SU-DHL-6 (cell line): ENCODE measurements around the gene MAP4K3.

Experiments used
- H2AFZ ChIP-seq: fragments of 200-600 bp; sonication (generic); 2 replicates; pipeline ENCODE4 v1.6.1; 2014; ENCODE audit warnings: low read depth, mild to moderate bottlenecking, moderate library complexity, mixed read lengths, antibody characterized with exemption, low read length; ENCODE audit not compliant: severe bottlenecking
- H3F3A ChIP-seq: fragments of 200-600 bp; shearing (Covaris generic); 2 replicates; pipeline ENCODE4 v1.6.0; 2016; ENCODE audit warnings: antibody characterized with exemption, mild to moderate bottlenecking; ENCODE audit not compliant: insufficient read depth
- H3K27ac ChIP-seq: fragments of 200-600 bp; sonication (generic); 2 replicates; pipeline ENCODE4 v1.5.1; 2016; ENCODE audit warnings: low read depth, mild to moderate bottlenecking, low read length, moderate library complexity, mixed read lengths
- H3K27me3 ChIP-seq: fragments of 200-600 bp; sonication (generic), shearing (Covaris generic); 2 replicates; pipeline ENCODE4 v1.6.0; 2014; ENCODE audit warnings: mild to moderate bottlenecking, low read length
- H3K36me3 ChIP-seq: fragments of 200-600 bp; sonication (generic); 2 replicates; pipeline ENCODE4 v1.6.1; 2014; ENCODE audit warnings: mild to moderate bottlenecking, low read length, mixed read lengths
- H3K4me2 ChIP-seq: fragments of 300-600, 200-600 bp; shearing (Covaris generic), sonication (generic); 2 replicates; pipeline ENCODE4 v1.6.0; 2014; ENCODE audit warnings: low read length, low read depth, mild to moderate bottlenecking; ENCODE audit not compliant: poor library complexity, severe bottlenecking
- H3K4me3 ChIP-seq: fragments of 200-600 bp; sonication (generic); 2 replicates; pipeline ENCODE4 v1.5.1; 2014; ENCODE audit warnings: antibody characterized with exemption, low read length, mild to moderate bottlenecking, mixed read lengths; ENCODE audit not compliant: insufficient read depth, poor library complexity, severe bottlenecking
- H3K79me2 ChIP-seq: fragments of 200-600 bp; sonication (generic); 2 replicates; pipeline ENCODE4 v1.6.1; 2014; ENCODE audit warnings: mild to moderate bottlenecking, low read length, moderate library complexity; ENCODE audit not compliant: insufficient read depth
- H3K9ac ChIP-seq: fragments of 200-600 bp; sonication (generic); 2 replicates; pipeline ENCODE4 v1.7.0; 2014; ENCODE audit warnings: mild to moderate bottlenecking, low read length
- H3K9me2 ChIP-seq: fragments of 200-600 bp; sonication (generic); replicated peaks from 2 replicates; pipeline ENCODE4 v1.6.1; 2014; ENCODE audit warnings: low read length; ENCODE audit not compliant: insufficient read depth
- H3K9me3 ChIP-seq: fragments of 200-600 bp; sonication (generic); 2 replicates; pipeline ENCODE4 v1.6.1; 2014; ENCODE audit warnings: low read length, mixed read lengths; ENCODE audit not compliant: insufficient read depth
- H4K20me1 ChIP-seq: fragments of 200-600 bp; sonication (generic); 2 replicates; pipeline ENCODE4 v1.6.1; 2014; ENCODE audit warnings: low read depth, mild to moderate bottlenecking, antibody characterized with exemption, low read length, moderate library complexity, mixed read lengths
- CTCF ChIP-seq: fragments of 200-600 bp; sonication (generic); IDR thresholded peaks from one replicate; pipeline ENCODE4 v1.5.1; 2017; ENCODE audit warnings: antibody characterized with exemption, mild to moderate bottlenecking, low read length, moderate library complexity; ENCODE audit not compliant: insufficient read depth, poor library complexity, severe bottlenecking
- EZH2phosphoT487 ChIP-seq: fragments of 200-600 bp; sonication (generic), shearing (Covaris generic); conservative IDR thresholded peaks from 2 replicates; pipeline ENCODE4 v1.6.1; 2018; ENCODE audit warnings: mild to moderate bottlenecking, antibody characterized with exemption, low read length, moderate library complexity, mixed read lengths

MAP4K3 gene

GRCh38 chr2:39466311-39466710, 29.2 kb upstream of the MAP4K3 start:
- H3K4me2 ChIP-seq, result no peak overlapping the region
- H3K36me3 ChIP-seq, result no peaks in the 10 kb centered on the region
- no peak overlapping the region for H2AFZ ChIP-seq
- H4K20me1 ChIP-seq, result no peaks in the 10 kb centered on the region
- H3K4me3 ChIP-seq, result no peak overlapping the region
- no peak overlapping the region for H3K27ac ChIP-seq
- TF ChIP-seq EZH2phosphoT487 (no peak), CTCF (no peak)
- H3K79me2 ChIP-seq, result no peaks in the 10 kb centered on the region
- no peaks in the 10 kb centered on the region for H3K27me3 ChIP-seq
- no peaks in the 10 kb centered on the region for H3K9me3 ChIP-seq
- H3K9me2 ChIP-seq, result no peaks in the 10 kb centered on the region
- no peaks in the 10 kb centered on the region for H3F3A ChIP-seq
- no peak overlapping the region for H3K9ac ChIP-seq

- Histone ChIP-seq H4K20me1 (no peaks in the 10 kb centered on the region), H3F3A (no peaks in the 10 kb centered on the region), H3K27me3 (no peaks in the 10 kb centered on the region), H3K9ac (no peak overlapping the region), H3K79me2 (no peaks in the 10 kb centered on the region), H3K27ac (no peak overlapping the region), H3K4me3 (no peak overlapping the region), H3K9me2 (no peaks in the 10 kb centered on the region), H3K36me3 (no peaks in the 10 kb centered on the region), H2AFZ (no peak overlapping the region), H3K9me3 (no peaks in the 10 kb centered on the region), H3K4me2 (no peak overlapping the region)
- TF ChIP-seq EZH2phosphoT487 (no peak), CTCF (no peak)
Observed at GRCh38 chr2:39464864-39465263, 27.8 kb upstream of the MAP4K3 start.

GRCh38 chr2:39455826-39456225, 18.7 kb upstream of the MAP4K3 start:
- H4K20me1 ChIP-seq, result no peaks in the 10 kb centered on the region
- no peak overlapping the region for H2AFZ ChIP-seq
- no peaks in the 10 kb centered on the region for H3K36me3 ChIP-seq
- no peak for TF ChIP-seq EZH2phosphoT487
- no peak for TF ChIP-seq CTCF
- no peaks in the 10 kb centered on the region for H3F3A ChIP-seq
- H3K79me2 ChIP-seq, result no peaks in the 10 kb centered on the region
- H3K4me2 ChIP-seq, result no peak overlapping the region
- H3K4me3 ChIP-seq, result no peak overlapping the region
- no peaks in the 10 kb centered on the region for H3K27me3 ChIP-seq
- H3K27ac ChIP-seq, result no peak overlapping the region
- H3K9me3 ChIP-seq, result no peaks in the 10 kb centered on the region
- no peak overlapping the region for H3K9ac ChIP-seq
- no peaks in the 10 kb centered on the region for H3K9me2 ChIP-seq

GRCh38 chr2:39452396-39452795, 15.3 kb upstream of the MAP4K3 start:
- H3K9me2 ChIP-seq, result no peaks in the 10 kb centered on the region
- no peaks in the 10 kb centered on the region for H3K36me3 ChIP-seq
- H4K20me1 ChIP-seq, result no peaks in the 10 kb centered on the region
- no peaks in the 10 kb centered on the region for H3K79me2 ChIP-seq
- H3K27ac ChIP-seq, result no peak overlapping the region
- no peaks in the 10 kb centered on the region for H3K9me3 ChIP-seq
- H3K4me2 ChIP-seq, result no peak overlapping the region
- no peaks in the 10 kb centered on the region for H3K27me3 ChIP-seq
- H3K4me3 ChIP-seq, result no peak overlapping the region
- H2AFZ ChIP-seq, result no peak overlapping the region
- no peak for TF ChIP-seq CTCF
- TF ChIP-seq EZH2phosphoT487, result no peak
- no peaks in the 10 kb centered on the region for H3F3A ChIP-seq
- H3K9ac ChIP-seq, result no peak overlapping the region
